SK-N-SH treated with all-trans-retinoic acid at 6 μM for 48 hours (cell line): ENCODE data around the gene ARHGAP35.

Source experiments
- ATAC-seq: fragments of 200-7000 bp; cut with Tn5 transposase; 3 replicates; pipeline ENCODE4 v1.9.1; 2020; ENCODE audit warnings: mild to moderate bottlenecking, moderate library complexity
- BACH2 ChIP-seq: fragments of 250-450 bp; sonication (Bioruptor Pico); IDR thresholded peaks from 2 replicates; pipeline ENCODE4 v1.9.0; 2021; ENCODE audit warnings: mild to moderate bottlenecking, borderline replicate concordance
- CSDC2 ChIP-seq: fragments of 250-450 bp; sonication (Bioruptor Pico); IDR thresholded peaks from 2 replicates; pipeline ENCODE4 v1.5.0; 2020; ENCODE audit warnings: mild to moderate bottlenecking, moderate library complexity
- ESRRG ChIP-seq: fragments of 250-450 bp; sonication (Bioruptor Pico); IDR thresholded peaks from 2 replicates; pipeline ENCODE4 v1.6.1; 2021; ENCODE audit warnings: mild to moderate bottlenecking
- GLIS3 ChIP-seq: fragments of 250-450 bp; sonication (Bioruptor Pico); IDR thresholded peaks from 2 replicates; pipeline ENCODE4 v1.5.0; 2020; ENCODE audit warnings: mild to moderate bottlenecking, moderate library complexity
- ISL1 ChIP-seq: fragments of 250-450 bp; sonication (Bioruptor Pico); IDR thresholded peaks from 2 replicates; pipeline ENCODE4 v2.1.2; 2022; ENCODE audit warnings: mild to moderate bottlenecking, moderate library complexity
- OSR1 ChIP-seq: fragments of 250-450 bp; sonication (Bioruptor Pico); IDR thresholded peaks from 2 replicates; pipeline ENCODE4 v1.8.0; 2022; ENCODE audit warnings: moderate library complexity, mild to moderate bottlenecking, inconsistent platforms
- PATZ1 ChIP-seq: fragments of 250-450 bp; sonication (Bioruptor Pico); IDR thresholded peaks from 2 replicates; pipeline ENCODE4 v1.8.0; 2020; ENCODE audit warnings: mild to moderate bottlenecking, moderate library complexity, borderline replicate concordance
- PPARA ChIP-seq: fragments of 250-450 bp; sonication (Bioruptor Pico); IDR thresholded peaks from 2 replicates; pipeline ENCODE4 v1.5.0; 2020; ENCODE audit warnings: mild to moderate bottlenecking, borderline replicate concordance
- RARB ChIP-seq: fragments of 250-450 bp; sonication (Bioruptor Pico); IDR thresholded peaks from 2 replicates; pipeline ENCODE4 v1.8.0; 2021; ENCODE audit warnings: mild to moderate bottlenecking, moderate library complexity
- SNAI2 ChIP-seq: fragments of 250-450 bp; sonication (Bioruptor Pico); IDR thresholded peaks from 2 replicates; pipeline ENCODE4 v1.5.0; 2020; ENCODE audit warnings: mild to moderate bottlenecking, moderate library complexity
- TCF4 ChIP-seq: fragments of 250-450 bp; sonication (Bioruptor Pico); IDR thresholded peaks from 2 replicates; pipeline ENCODE4 v1.8.0; 2021; ENCODE audit warnings: mild to moderate bottlenecking, moderate library complexity, borderline replicate concordance
- ZC3H10 ChIP-seq: fragments of 250-450 bp; sonication (Bioruptor Pico); IDR thresholded peaks from 2 replicates; pipeline ENCODE4 v1.5.1; 2021; ENCODE audit warnings: mild to moderate bottlenecking, moderate library complexity
- ZFP3 ChIP-seq: fragments of 250-450 bp; sonication (Bioruptor Pico); IDR thresholded peaks from 2 replicates; pipeline ENCODE4 v1.5.0; 2020; ENCODE audit warnings: mild to moderate bottlenecking, moderate library complexity
- ZFP30 ChIP-seq: fragments of 450-650 bp; formaldehyde crosslinking; IDR thresholded peaks from 2 replicates; pipeline ENCODE4 v1.5.0; 2022; ENCODE audit warnings: mild to moderate bottlenecking, moderate library complexity
- ZNF70 ChIP-seq: fragments of 450-650 bp; formaldehyde crosslinking; IDR thresholded peaks from 2 replicates; pipeline ENCODE4 v1.5.0; 2020; ENCODE audit warnings: mild to moderate bottlenecking, moderate library complexity
- ZNF8 ChIP-seq: fragments of 450-650 bp; formaldehyde crosslinking; IDR thresholded peaks from 2 replicates; pipeline ENCODE4 v1.5.0; 2020; ENCODE audit warnings: mild to moderate bottlenecking, moderate library complexity
- TF ChIP-seq, protein P1 (sequence below): fragments of 250-450 bp; sonication (Bioruptor Pico); IDR thresholded peaks from 2 replicates; pipeline ENCODE4 v1.5.1; 2020; ENCODE audit warnings: low read depth, mild to moderate bottlenecking, moderate library complexity
- TF ChIP-seq, protein P2 (sequence below): fragments of 250-450 bp; sonication (Bioruptor Pico); IDR thresholded peaks from 2 replicates; pipeline ENCODE4 v1.5.1; 2021; ENCODE audit warnings: mild to moderate bottlenecking, moderate library complexity
- TF ChIP-seq, protein P3 (sequence below): fragments of 250-450 bp; sonication (Bioruptor Pico); IDR thresholded peaks from 2 replicates; pipeline ENCODE4 v1.5.0; 2020; ENCODE audit warnings: mild to moderate bottlenecking, moderate library complexity

ARHGAP35 gene

GRCh38 chr19:46828484-46828883 lies 32.3 kb upstream of the ARHGAP35 start:
- TF ChIP-seq BACH2 (CRISPR knock-in tag) (no peak), OSR1 (CRISPR knock-in tag) (no peak), PATZ1 (CRISPR knock-in tag) (no peak), SNAI2 (CRISPR knock-in tag) (no peak), ZFP3 (CRISPR knock-in tag) (no peak), ZNF8 (CRISPR knock-in tag) (no peak), ISL1 (CRISPR knock-in tag) (no peak), ZC3H10 (CRISPR knock-in tag) (no peak)
- no peak for ATAC-seq

GRCh38 chr19:46830864-46831263 lies 29.9 kb upstream of the ARHGAP35 start:
- TF ChIP-seq ZNF70 (no peak), BACH2 (CRISPR knock-in tag) (no peak), ESRRG (no peak)
- TF ChIP-seq, protein P1, sequence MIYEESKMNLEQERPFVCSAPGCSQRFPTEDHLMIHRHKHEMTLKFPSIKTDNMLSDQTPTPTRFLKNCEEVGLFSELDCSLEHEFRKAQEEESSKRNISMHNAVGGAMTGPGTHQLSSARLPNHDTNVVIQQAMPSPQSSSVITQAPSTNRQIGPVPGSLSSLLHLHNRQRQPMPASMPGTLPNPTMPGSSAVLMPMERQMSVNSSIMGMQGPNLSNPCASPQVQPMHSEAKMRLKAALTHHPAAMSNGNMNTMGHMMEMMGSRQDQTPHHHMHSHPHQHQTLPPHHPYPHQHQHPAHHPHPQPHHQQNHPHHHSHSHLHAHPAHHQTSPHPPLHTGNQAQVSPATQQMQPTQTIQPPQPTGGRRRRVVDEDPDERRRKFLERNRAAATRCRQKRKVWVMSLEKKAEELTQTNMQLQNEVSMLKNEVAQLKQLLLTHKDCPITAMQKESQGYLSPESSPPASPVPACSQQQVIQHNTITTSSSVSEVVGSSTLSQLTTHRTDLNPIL (CRISPR knock-in tag) = no peak
- TF ChIP-seq, protein P2, sequence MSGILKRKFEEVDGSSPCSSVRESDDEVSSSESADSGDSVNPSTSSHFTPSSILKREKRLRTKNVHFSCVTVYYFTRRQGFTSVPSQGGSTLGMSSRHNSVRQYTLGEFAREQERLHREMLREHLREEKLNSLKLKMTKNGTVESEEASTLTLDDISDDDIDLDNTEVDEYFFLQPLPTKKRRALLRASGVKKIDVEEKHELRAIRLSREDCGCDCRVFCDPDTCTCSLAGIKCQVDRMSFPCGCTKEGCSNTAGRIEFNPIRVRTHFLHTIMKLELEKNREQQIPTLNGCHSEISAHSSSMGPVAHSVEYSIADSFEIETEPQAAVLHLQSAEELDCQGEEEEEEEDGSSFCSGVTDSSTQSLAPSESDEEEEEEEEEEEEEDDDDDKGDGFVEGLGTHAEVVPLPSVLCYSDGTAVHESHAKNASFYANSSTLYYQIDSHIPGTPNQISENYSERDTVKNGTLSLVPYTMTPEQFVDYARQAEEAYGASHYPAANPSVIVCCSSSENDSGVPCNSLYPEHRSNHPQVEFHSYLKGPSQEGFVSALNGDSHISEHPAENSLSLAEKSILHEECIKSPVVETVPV (CRISPR knock-in tag) = no peak
- TF ChIP-seq, all 23 proteins: peak for 0
- no peak for ATAC-seq

DNA sequence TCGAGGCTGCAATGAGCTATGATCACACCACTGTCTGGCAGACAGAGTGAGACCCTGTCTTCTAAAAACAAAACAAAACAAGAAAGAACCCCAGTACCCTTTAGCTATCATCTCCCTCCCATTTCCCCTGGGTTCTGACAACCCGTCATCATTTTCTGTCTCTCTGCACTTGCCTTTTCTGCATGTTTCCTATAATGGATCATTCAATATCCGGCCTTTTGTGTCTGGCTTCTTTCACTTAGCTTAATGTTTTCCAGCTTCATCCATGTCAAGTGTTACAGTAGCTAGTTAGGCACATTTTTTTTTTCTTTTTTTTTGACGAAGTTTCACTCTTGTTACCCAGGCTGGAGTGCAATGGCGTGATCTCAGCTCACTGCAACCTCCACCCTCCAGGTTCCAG lies 26.7 kb upstream of the ARHGAP35 start:
- TF ChIP-seq ZFP3 (CRISPR knock-in tag) (no peak), GLIS3 (CRISPR knock-in tag) (no peak), SNAI2 (CRISPR knock-in tag) (0 out of 2 replicates have a peak, but pooled peaks have one; percentile 51), OSR1 (CRISPR knock-in tag) (no peak), CSDC2 (CRISPR knock-in tag) (no peak), TCF4 (peak; percentile 75; the same call in 1 of the 2 replicates), ZNF70 (no peak), RARB (no peak), PPARA (CRISPR knock-in tag) (no peak)
- TF ChIP-seq, protein P2 (CRISPR knock-in tag) = 0 out of 2 replicates have a peak, but pooled peaks have one; percentile 39
- TF ChIP-seq, protein P3, sequence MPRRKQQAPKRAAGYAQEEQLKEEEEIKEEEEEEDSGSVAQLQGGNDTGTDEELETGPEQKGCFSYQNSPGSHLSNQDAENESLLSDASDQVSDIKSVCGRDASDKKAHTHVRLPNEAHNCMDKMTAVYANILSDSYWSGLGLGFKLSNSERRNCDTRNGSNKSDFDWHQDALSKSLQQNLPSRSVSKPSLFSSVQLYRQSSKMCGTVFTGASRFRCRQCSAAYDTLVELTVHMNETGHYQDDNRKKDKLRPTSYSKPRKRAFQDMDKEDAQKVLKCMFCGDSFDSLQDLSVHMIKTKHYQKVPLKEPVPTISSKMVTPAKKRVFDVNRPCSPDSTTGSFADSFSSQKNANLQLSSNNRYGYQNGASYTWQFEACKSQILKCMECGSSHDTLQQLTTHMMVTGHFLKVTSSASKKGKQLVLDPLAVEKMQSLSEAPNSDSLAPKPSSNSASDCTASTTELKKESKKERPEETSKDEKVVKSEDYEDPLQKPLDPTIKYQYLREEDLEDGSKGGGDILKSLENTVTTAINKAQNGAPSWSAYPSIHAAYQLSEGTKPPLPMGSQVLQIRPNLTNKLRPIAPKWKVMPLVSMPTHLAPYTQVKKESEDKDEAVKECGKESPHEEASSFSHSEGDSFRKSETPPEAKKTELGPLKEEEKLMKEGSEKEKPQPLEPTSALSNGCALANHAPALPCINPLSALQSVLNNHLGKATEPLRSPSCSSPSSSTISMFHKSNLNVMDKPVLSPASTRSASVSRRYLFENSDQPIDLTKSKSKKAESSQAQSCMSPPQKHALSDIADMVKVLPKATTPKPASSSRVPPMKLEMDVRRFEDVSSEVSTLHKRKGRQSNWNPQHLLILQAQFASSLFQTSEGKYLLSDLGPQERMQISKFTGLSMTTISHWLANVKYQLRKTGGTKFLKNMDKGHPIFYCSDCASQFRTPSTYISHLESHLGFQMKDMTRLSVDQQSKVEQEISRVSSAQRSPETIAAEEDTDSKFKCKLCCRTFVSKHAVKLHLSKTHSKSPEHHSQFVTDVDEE (CRISPR knock-in tag) = peak; percentile 69; the same call in 1 of the 2 replicates
- TF ChIP-seq, protein P1 (CRISPR knock-in tag) = no peak
- ATAC-seq = peak; percentile 9; the same call in 2 of the 3 replicates

DNA sequence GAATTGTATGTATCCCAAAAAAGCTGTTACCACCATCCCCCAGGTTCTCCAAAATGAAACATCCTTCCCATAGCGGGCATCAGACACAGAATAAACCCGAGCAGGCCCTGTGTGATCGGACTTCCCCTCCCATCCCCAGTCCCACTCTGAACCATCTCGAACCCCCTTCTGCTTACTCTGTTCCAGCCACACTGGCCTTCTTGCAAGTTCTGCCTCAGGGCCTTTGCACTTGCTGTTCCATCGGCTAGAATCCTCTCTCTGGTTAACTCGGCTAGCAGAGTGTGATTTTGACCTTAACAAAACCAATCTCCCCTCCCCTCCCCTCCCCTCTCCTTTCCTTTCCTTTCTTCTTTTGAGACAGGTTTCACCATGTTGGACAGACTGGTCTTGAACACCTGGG lies 25.8 kb upstream of the ARHGAP35 start:
- TF ChIP-seq BACH2 (CRISPR knock-in tag) (no peak), ZFP30 (no peak), RARB (no peak)
- ATAC-seq = no peak
